NCI-H526 treated with DMSO at 0.1 percent for 48 hours (cell line): ENCODE measurements around the gene PON1.

Source experiments
- DNase-seq: peaks from one replicate; lab custom pipeline; 2025; lab: John Stamatoyannopoulos, UW

The PON1 gene

GRCh38 chr7:95253986-95254385 lies 70.3 kb downstream of the PON1 start:
- no peak for DNase-seq

- no peak for DNase-seq
Observed at GRCh38 chr7:95251966-95252365, 72.4 kb downstream of the PON1 start.

GRCh38 chr7:95250571-95250970 lies 73.8 kb downstream of the PON1 start:
- no peak for DNase-seq
